Naive thymus-derived CD8-positive, alpha-beta T cell (primary cell): ENCODE measurements around the gene PKP3. TPM values are rescaled to one million over a fixed set of nuclear protein-coding genes. Genes with fewer than 3 reads are reported as not detected.
A peak's percentile ranks its signal among the peaks of the same experiment; 100 is the strongest.

ENCODE experiments used
- ATAC-seq, 2 donors: fragments of 150-1000 bp; cut with Tn5 transposase in 1 of 2; sonication (Bioruptor Pico), chemical (Tn5 transposase) in 1 of 2; 1 replicate in 1 of 2; 2 replicates in 1 of 2; pipeline ENCODE4 v1.10.0; 2021; ENCODE audit warnings: mild to moderate bottlenecking in 2 of 2, moderate library complexity in 2 of 2
- POLR2A ChIA-PET: fragments of 350-600 bp; sonication (Branson Sonifier 250); formaldehyde crosslinking; loops from one replicate; lab custom pipeline; 2021; ENCODE audit warnings: antibody characterized with exemption; lab: Charles Lee
- DNase-seq, 10 donors: peaks; one replicate each; pipeline versions ENCODE4 v3.0.0 to v3.0.0-alpha.2; 2020 to 2022
- H3K27ac Mint-ChIP-seq, 10 donors: one replicate each; pipeline ENCODE4 v1.8.0; 2020 to 2022; ENCODE audit warnings: mild to moderate bottlenecking in 10 of 10, mixed read lengths in 10 of 10, moderate library complexity in 4 of 10, inconsistent platforms in 1 of 10
- H3K27me3 Mint-ChIP-seq, 5 donors: one replicate each; pipeline ENCODE4 v1.8.0; 2021 to 2022; ENCODE audit warnings: mixed read lengths in 5 of 5
- H3K36me3 Mint-ChIP-seq, 3 donors: one replicate each; pipeline ENCODE4 v1.8.0; 2020 to 2022; ENCODE audit warnings: mixed read lengths in 3 of 3, mild to moderate bottlenecking in 2 of 3, inconsistent platforms in 1 of 3
- H3K4me1 Mint-ChIP-seq, 4 donors: one replicate each; pipeline ENCODE4 v1.8.0; 2021 to 2022; ENCODE audit warnings: mixed read lengths in 4 of 4
- H3K4me3 Mint-ChIP-seq, 10 donors: one replicate each; pipeline ENCODE4 v1.8.0; 2020 to 2022; ENCODE audit warnings: mild to moderate bottlenecking in 10 of 10, mixed read lengths in 10 of 10, moderate library complexity in 6 of 10, inconsistent platforms in 1 of 10
- H3K9me3 Mint-ChIP-seq, 9 donors: one replicate each; pipeline ENCODE4 v1.8.0; 2020 to 2022; ENCODE audit warnings: mixed read lengths in 9 of 9, mild to moderate bottlenecking in 3 of 9, inconsistent platforms in 1 of 9, moderate library complexity in 1 of 9
- polyA plus RNA-seq, 3 donors: library from polyadenylated mRNA; unstranded; fragments of 300-500 nt; fragmentation: Illumina TruSeq; gene quantifications; one replicate each; pipeline ENCODE4 v1.2.3, GENCODE V29; 2021
- total RNA-seq, 8 experiments: library from RNA in 2 of 8; stranded (reverse) in 2 of 8; gene quantifications; one replicate each; pipeline ENCODE4 v1.2.3 and lab custom pipeline; 2021 to 2026

Gene PKP3
- total and polyA plus RNA-seq, 5 experiments from 2014 or later = 0.15 to 0.47 (median 0.23) TPM; not detected in 1

DNA sequence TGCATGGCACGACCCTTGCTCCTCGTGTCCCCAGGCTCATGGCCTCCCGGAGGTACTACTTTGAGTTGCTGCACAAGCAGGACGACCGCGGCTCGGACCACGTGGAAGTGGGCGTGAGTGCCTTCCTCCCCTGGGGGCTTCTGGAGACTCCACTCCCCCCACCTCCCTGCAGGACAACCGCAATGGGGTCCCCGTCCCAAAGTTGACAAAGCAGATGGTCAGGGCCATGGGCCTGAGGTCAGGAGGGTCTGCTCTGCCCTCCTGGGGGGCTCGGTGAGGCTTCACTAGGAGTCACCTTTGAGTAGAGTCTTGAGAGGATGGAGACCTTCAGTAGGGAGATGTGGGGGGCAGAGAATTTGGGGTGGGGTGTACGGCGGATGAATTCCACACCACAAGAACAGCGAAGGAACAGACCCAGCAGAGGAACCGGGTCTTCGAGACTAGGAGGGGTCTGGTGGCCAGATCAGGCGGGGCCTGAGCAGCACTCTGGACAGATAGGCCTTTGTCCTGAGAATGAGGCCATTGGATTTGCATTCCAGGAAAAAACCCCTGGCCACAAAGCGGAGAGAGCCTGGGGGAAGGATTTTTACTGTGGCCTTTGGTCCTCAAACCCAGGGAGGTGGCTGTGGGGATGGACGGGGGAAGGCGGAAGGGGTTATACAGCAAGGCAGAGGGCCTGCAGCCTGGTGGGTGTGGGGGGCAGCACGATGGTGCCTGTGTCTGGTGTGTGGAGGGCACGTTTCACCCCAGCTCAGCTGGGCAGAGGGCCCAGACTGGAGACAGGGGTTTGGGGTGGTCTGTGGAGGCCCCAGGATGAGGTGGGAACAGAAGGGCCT, 20.1 kb upstream of the PKP3 start:
- Mint-ChIP-seq H3K4me3 (no peak overlapping the region), H3K27me3 (peaks cover 4 to 21% (median 6%) of the 10 kb centered on the region in 5 donors), H3K9me3 (peaks cover 0 to 2% (median 0%) of the 10 kb centered on the region in 9 donors), H3K27ac (peak overlapping the region in 8 of 10 donors; percentile 48 to 95 (median 77)), H3K4me1 (peaks cover 2 to 16% (median 12%) of the 10 kb centered on the region in 4 donors), H3K36me3 (no peaks in the 10 kb centered on the region)
- ATAC-seq (no peak), DNase-seq (no peak)
- POLR2A ChIA-PET = interaction anchor here (0.6 kb wide), 1 partner anchor 40 kb away, joined by 3 read pairs; no protein-coding TSS in a partner anchor

GRCh38 chr11:375065-376025, 18.7 kb upstream of the PKP3 start:
- no peak for ATAC-seq
- Mint-ChIP-seq H3K4me1 (peaks cover under 1 to 12% (median 11%) of the 10 kb centered on the region in 4 donors), H3K4me3 (no peak overlapping the region), H3K27me3 (peaks cover 3 to 16% (median 6%) of the 10 kb centered on the region in 5 donors), H3K9me3 (peaks cover 0 to 2% (median 0%) of the 10 kb centered on the region in 9 donors), H3K27ac (no peak overlapping the region), H3K36me3 (no peaks in the 10 kb centered on the region)
- DNase-seq = no peak
- POLR2A ChIA-PET = interaction anchor here (1.6 kb wide), 1 partner anchor 138 kb away, joined by 3 read pairs; the partner anchor contains the start of gene PSMD13

DNA sequence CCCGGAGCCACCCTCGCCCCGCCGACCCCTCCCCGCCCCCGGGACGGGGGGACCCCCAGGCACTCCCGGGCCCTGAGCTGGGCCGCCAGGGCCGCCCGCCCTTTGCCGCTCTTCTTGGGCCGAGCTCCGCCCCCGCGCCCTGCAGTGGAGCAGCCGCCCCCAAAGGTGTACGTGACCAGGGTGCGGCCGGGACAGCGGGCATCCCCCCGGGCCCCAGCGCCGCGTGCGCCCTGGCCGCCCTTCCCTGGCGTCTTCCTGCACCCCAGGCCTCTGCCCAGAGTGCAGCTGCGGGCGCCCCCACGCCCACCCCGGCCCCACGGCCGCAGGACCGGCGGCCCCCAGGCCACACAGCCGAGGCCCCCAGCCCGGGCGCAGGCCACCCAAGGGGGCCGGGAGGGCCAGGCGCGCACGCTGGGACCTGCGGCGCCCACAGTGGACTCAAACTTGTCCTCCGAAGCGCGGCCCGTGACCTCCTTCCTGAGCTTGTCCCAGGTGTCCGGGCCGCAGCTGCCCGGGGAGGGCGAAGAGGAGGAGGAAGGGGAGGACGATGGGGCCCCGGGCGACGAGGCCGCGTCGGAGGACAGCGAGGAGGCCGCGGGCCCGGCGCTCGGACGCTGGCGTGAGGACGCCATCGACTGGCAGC, 17.4 kb upstream of the PKP3 start:
- Mint-ChIP-seq H3K4me1 (peaks cover 0 to 10% (median 7%) of the 10 kb centered on the region in 4 donors), H3K27ac (no peak overlapping the region), H3K4me3 (no peak overlapping the region), H3K36me3 (no peaks in the 10 kb centered on the region), H3K9me3 (peaks cover 0 to 2% (median 0%) of the 10 kb centered on the region in 9 donors), H3K27me3 (peaks cover 0 to 8% (median 3%) of the 10 kb centered on the region in 5 donors)
- no peak for DNase-seq
- no peak for ATAC-seq
- POLR2A ChIA-PET = no interaction called here

DNA sequence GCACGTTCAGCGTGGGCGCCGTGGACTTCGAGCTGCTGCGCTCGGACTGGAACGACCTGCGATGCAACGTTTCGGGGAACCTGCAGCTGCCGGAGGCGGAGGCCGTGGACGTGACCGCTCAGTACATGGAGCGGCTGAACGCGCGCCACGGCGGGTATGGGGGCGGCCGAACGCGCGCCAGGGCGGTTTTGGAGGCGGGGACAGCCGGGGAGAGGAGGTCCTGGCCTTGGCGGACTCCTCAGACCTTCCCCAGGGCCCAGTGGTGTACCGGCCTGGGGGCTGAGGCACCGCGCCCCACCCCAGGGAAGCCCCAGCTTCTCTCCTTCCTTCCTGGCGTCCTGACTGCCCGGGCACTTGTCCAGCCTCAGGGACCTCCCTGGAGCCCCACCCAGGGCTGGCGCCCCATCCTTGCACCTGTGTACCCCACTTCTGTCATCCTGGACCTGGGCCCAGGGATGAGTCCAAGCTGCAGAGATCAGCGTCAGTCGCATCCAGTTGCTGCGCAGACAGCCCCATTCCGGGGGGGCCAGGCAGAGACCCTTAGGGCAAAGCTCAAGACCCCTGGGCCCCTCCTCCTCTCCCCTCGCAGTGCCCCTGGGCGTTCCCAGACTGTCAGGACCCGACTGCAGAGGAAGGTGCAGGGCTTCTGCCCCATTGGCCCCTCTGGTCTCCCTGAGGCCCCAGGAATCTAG, 16.7 kb upstream of the PKP3 start:
- H3K4me1 Mint-ChIP-seq = peaks cover 4 to 12% (median 11%) of the 10 kb centered on the region in 4 donors
- H3K9me3 Mint-ChIP-seq = peaks cover 0 to 2% (median 0%) of the 10 kb centered on the region in 9 donors
- H3K27ac Mint-ChIP-seq = peak overlapping the region in 1 of 10 donors; percentile 27
- DNase-seq = no peak
- H3K36me3 Mint-ChIP-seq = no peaks in the 10 kb centered on the region
- POLR2A ChIA-PET = interaction anchor here (0.6 kb wide), 1 partner anchor 70 kb away, joined by 3 read pairs; no protein-coding TSS in a partner anchor
- no peak for ATAC-seq
- no peak overlapping the region for H3K4me3 Mint-ChIP-seq
- H3K27me3 Mint-ChIP-seq = peaks cover 0 to 11% (median 2%) of the 10 kb centered on the region in 5 donors

GRCh38 chr11:377883-378500, 16.0 kb upstream of the PKP3 start:
- DNase-seq = no peak
- POLR2A ChIA-PET = interaction anchor here (0.6 kb wide), 1 partner anchor 69 kb away, joined by 3 read pairs; no protein-coding TSS in a partner anchor
- Mint-ChIP-seq H3K36me3 (no peaks in the 10 kb centered on the region), H3K4me3 (no peak overlapping the region), H3K4me1 (peaks cover 4 to 14% (median 12%) of the 10 kb centered on the region in 4 donors), H3K27ac (peak overlapping the region in 4 of 10 donors; percentile 47 to 90 (median 62)), H3K27me3 (peaks cover 0 to 11% (median 2%) of the 10 kb centered on the region in 5 donors), H3K9me3 (peaks cover 0 to 2% (median 0%) of the 10 kb centered on the region in 9 donors)
- ATAC-seq = no peak

DNA sequence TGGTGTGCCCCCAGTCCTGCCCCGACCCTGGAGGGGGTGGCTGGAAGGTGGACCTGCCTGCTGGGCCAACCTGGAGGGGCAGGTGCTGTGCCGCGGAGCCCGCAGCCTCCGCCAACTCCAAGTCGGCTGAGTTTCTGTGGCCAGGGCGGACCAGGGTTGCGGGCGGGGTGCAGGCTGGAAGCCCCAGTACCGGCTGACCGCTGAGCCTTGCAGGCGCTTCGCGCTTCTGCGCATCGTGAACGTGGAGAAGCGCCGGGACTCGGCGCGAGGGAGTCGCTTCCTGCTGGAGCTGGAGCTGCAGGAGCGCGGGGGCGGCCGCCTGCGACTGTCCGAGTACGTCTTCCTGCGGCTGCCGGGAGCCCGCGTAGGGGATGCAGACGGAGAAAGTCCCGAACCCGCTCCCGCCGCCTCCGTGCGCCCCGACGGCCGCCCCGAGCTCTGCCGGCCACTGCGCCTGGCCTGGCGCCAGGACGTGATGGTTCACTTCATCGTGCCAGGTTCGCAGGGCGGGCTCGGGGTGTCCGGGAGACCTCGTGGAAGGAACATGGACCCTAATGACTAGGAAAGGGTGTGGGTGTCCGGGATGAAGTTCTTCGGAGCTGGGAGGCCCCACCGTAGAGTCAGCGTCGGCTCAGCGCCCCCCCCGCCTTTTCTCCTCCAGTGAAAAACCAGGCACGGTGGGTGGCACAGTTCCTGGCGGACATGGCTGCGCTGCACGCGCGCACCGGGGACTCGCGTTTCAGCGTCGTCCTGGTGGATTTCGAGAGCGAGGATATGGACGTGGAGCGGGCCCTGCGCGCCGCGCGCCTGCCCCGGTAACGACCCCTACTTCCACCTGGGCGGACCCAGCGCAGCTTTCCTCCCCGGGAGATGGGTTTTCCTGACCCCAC, 14.6 kb upstream of the PKP3 start:
- H3K27me3 Mint-ChIP-seq = peaks cover 0 to 11% (median 2%) of the 10 kb centered on the region in 5 donors
- peaks cover 4 to 10% (median 5%) of the 10 kb centered on the region in 4 donors for H3K4me1 Mint-ChIP-seq
- no peaks in the 10 kb centered on the region for H3K36me3 Mint-ChIP-seq
- H3K4me3 Mint-ChIP-seq = no peak overlapping the region
- no peak for DNase-seq
- H3K9me3 Mint-ChIP-seq = peaks cover 0 to 2% (median 0%) of the 10 kb centered on the region in 9 donors
- POLR2A ChIA-PET = interaction anchor here (0.6 kb wide), 1 partner anchor 202 kb away, joined by 3 read pairs; no protein-coding TSS in a partner anchor
- no peak overlapping the region for H3K27ac Mint-ChIP-seq
- ATAC-seq = no peak

DNA sequence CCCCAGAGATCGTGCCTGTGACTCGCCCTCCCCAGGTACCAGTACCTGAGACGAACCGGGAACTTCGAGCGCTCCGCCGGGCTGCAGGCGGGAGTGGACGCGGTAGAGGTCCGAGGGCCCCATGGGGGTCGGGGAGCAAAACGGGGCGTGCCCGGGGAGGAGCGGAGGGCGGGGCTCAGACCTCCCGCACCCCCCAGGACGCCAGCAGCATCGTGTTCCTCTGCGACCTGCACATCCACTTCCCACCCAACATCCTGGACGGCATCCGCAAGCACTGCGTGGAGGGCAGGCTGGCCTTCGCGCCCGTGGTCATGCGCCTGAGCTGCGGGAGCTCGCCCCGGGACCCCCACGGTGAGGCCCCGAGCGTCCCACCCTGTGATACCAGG, 13.9 kb upstream of the PKP3 start:
- POLR2A ChIA-PET = interaction anchor here (0.6 kb wide), 1 partner anchor 201 kb away, joined by 3 read pairs; no protein-coding TSS in a partner anchor
- H3K4me3 Mint-ChIP-seq = no peak overlapping the region

GRCh38 chr11:380491-380890, 13.5 kb upstream of the PKP3 start:
- ATAC-seq = no peak
- no peak for DNase-seq
- no peak overlapping the region for H3K27ac Mint-ChIP-seq
- H3K4me3 Mint-ChIP-seq = no peak overlapping the region
- H3K27me3 Mint-ChIP-seq = peaks cover 0 to 11% (median 2%) of the 10 kb centered on the region in 5 donors
- peaks cover 0 to 2% (median 0%) of the 10 kb centered on the region in 9 donors for H3K9me3 Mint-ChIP-seq
- POLR2A ChIA-PET = no interaction called here
- H3K4me1 Mint-ChIP-seq = peaks cover 4 to 10% (median 5%) of the 10 kb centered on the region in 4 donors
- no peaks in the 10 kb centered on the region for H3K36me3 Mint-ChIP-seq

More for the DNA sequence above, 13.9 kb upstream of the PKP3 start:
- H3K27ac Mint-ChIP-seq = no peak overlapping the region
- H3K36me3 Mint-ChIP-seq = no peaks in the 10 kb centered on the region
- H3K9me3 Mint-ChIP-seq = peaks cover 0 to 2% (median 0%) of the 10 kb centered on the region in 9 donors
- DNase-seq (no peak), ATAC-seq (no peak)
- H3K27me3 Mint-ChIP-seq = peaks cover 0 to 11% (median 2%) of the 10 kb centered on the region in 5 donors
- H3K4me1 Mint-ChIP-seq = peaks cover 4 to 10% (median 5%) of the 10 kb centered on the region in 4 donors

DNA sequence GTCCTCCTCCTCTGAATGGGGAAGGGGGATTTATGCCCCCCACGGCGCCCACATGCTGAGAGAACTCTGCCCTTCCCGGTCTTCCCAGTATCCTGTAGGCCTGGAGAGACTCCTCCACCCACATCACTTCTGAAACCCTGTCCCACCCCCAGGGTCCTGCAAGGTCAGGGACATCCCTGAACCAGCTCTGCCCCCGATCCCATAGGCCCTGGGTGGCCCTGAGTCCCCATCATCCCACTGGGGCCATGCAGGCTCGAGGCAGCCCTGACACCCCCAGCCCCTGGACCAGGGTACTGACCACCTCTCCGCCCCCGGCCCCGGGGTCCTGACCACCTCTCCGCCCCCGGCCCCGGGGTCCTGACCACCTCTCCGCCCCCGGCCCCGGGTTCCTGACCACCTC, 13.0 kb upstream of the PKP3 start:
- Mint-ChIP-seq H3K36me3 (no peaks in the 10 kb centered on the region), H3K9me3 (peaks cover 0 to 2% (median 0%) of the 10 kb centered on the region in 9 donors), H3K4me3 (no peak overlapping the region), H3K27me3 (peaks cover 0 to 11% (median 2%) of the 10 kb centered on the region in 5 donors), H3K4me1 (peaks cover 4 to 10% (median 5%) of the 10 kb centered on the region in 4 donors), H3K27ac (no peak overlapping the region)
- ATAC-seq (no peak), DNase-seq (no peak)
- POLR2A ChIA-PET = no interaction called here

- peaks cover 4 to 10% (median 5%) of the 10 kb centered on the region in 4 donors for H3K4me1 Mint-ChIP-seq
- peaks cover 0 to under 1% (median under 1%) of the 10 kb centered on the region in 3 donors for H3K36me3 Mint-ChIP-seq
- POLR2A ChIA-PET = no interaction called here
- no peak for DNase-seq
- H3K9me3 Mint-ChIP-seq = peaks cover 0 to 2% (median under 1%) of the 10 kb centered on the region in 9 donors
- ATAC-seq = no peak
- H3K27ac Mint-ChIP-seq = peak overlapping the region in 2 of 10 donors; percentile 66 to 81
- peaks cover 0 to 11% (median 2%) of the 10 kb centered on the region in 5 donors for H3K27me3 Mint-ChIP-seq
- H3K4me3 Mint-ChIP-seq = peak overlapping the region in 1 of 10 donors; percentile 45
Measured at GRCh38 chr11:381501-382072, 12.4 kb upstream of the PKP3 start.
